Astrocyte (in vitro differentiated cells and primary cell): ENCODE data around the gene CACNA2D1. TPM values are rescaled to one million over a fixed set of nuclear protein-coding genes. Genes with fewer than 3 reads are reported as not detected.

Source experiments
- DNase-seq: peaks from one replicate; pipeline ENCODE4 v3.0.0-alpha.2; 2010; ENCODE audit warnings: low read depth
- FAIRE-seq: peaks from 2 replicates; lab custom pipeline; 2011; peaks lifted over from hg19 to GRCh38; lab: Jason Lieb, UNC
- H2AFZ ChIP-seq: 2 replicates; pipeline ENCODE4 v1.6.0; 2012; ENCODE audit warnings: low read depth, low read length, inconsistent platforms
- H3K27ac ChIP-seq: 2 replicates; pipeline ENCODE4 v1.5.1; 2011; ENCODE audit warnings: low read depth, low read length, inconsistent platforms
- H3K27me3 ChIP-seq: 2 replicates; pipeline ENCODE4 v1.6.0; 2011; ENCODE audit warnings: low read length, inconsistent platforms; ENCODE audit not compliant: insufficient read depth
- H3K36me3 ChIP-seq: 2 replicates; pipeline ENCODE4 v1.5.1; 2011; ENCODE audit warnings: low read length, inconsistent platforms; ENCODE audit not compliant: insufficient read depth
- H3K4me1 ChIP-seq: 2 replicates; pipeline ENCODE4 v1.5.1; 2011; ENCODE audit warnings: low read length, inconsistent platforms; ENCODE audit not compliant: insufficient read depth
- H3K4me2 ChIP-seq: 2 replicates; pipeline ENCODE4 v1.6.0; 2012; ENCODE audit warnings: low read length, inconsistent platforms
- H3K4me3 ChIP-seq: 2 replicates; pipeline ENCODE4 v1.5.1; 2011; ENCODE audit warnings: low read depth, mild to moderate bottlenecking, low read length, inconsistent platforms; ENCODE audit not compliant: insufficient read depth
- H3K79me2 ChIP-seq: 2 replicates; pipeline ENCODE4 v1.6.0; 2012; ENCODE audit warnings: mild to moderate bottlenecking, low read length, inconsistent platforms; ENCODE audit not compliant: insufficient read depth
- H3K9ac ChIP-seq: 2 replicates; pipeline ENCODE4 v1.6.0; 2012; ENCODE audit warnings: mild to moderate bottlenecking, low read length, inconsistent platforms
- H3K9me3 ChIP-seq: 2 replicates; pipeline ENCODE4 v1.5.1; 2012; ENCODE audit warnings: low read depth, mild to moderate bottlenecking, low read length, inconsistent platforms; ENCODE audit not compliant: insufficient read depth
- H4K20me1 ChIP-seq: 2 replicates; pipeline ENCODE4 v1.6.0; 2012; ENCODE audit warnings: low read length, inconsistent platforms; ENCODE audit not compliant: insufficient read depth
- H3K27ac Mint-ChIP-seq: one replicate; pipeline ENCODE4 v1.8.0; 2021; ENCODE audit warnings: mild to moderate bottlenecking, mixed read lengths; ENCODE audit not compliant: unreplicated experiment
- H3K27me3 Mint-ChIP-seq: one replicate; pipeline ENCODE4 v1.8.0; 2021; ENCODE audit warnings: low read depth, mixed read lengths; ENCODE audit not compliant: unreplicated experiment
- H3K36me3 Mint-ChIP-seq: one replicate; pipeline ENCODE4 v1.8.0; 2021; ENCODE audit warnings: low read depth, mixed read lengths; ENCODE audit not compliant: unreplicated experiment
- H3K4me1 Mint-ChIP-seq: one replicate; pipeline ENCODE4 v1.8.0; 2021; ENCODE audit warnings: low read depth, mixed read lengths; ENCODE audit not compliant: unreplicated experiment
- H3K4me3 Mint-ChIP-seq: one replicate; pipeline ENCODE4 v1.8.0; 2021; ENCODE audit warnings: mild to moderate bottlenecking, moderate library complexity, mixed read lengths; ENCODE audit not compliant: unreplicated experiment
- H3K9me3 Mint-ChIP-seq: one replicate; pipeline ENCODE4 v1.8.0; 2021; ENCODE audit warnings: mild to moderate bottlenecking, mixed read lengths; ENCODE audit not compliant: unreplicated experiment
- CTCF ChIP-seq: IDR thresholded peaks from 2 replicates; pipeline ENCODE4 v1.5.1; 2011; ENCODE audit warnings: low read depth, mild to moderate bottlenecking, inconsistent platforms, low read length, moderate library complexity; ENCODE audit not compliant: insufficient read depth
- EZH2 ChIP-seq: IDR thresholded peaks from 2 replicates; pipeline ENCODE4 v1.6.1; 2012; ENCODE audit warnings: mild to moderate bottlenecking, low read length, inconsistent platforms; ENCODE audit not compliant: insufficient read depth
- total RNA-seq: library from RNA; stranded (reverse); gene quantifications from 2 replicates; pipeline ENCODE4 v1.2.1, GENCODE V29; 2021

Gene CACNA2D1
- total RNA-seq, 1 donor from 2014 or later: 53.4 TPM

GRCh38 chr7:82345886-82346285 lies 97.7 kb downstream of the CACNA2D1 start:
- Histone ChIP-seq H3K9ac (no peak overlapping the region), H3K9me3 (no peaks in the 10 kb centered on the region), H3K27me3 (no peaks in the 10 kb centered on the region), H4K20me1 (no peaks in the 10 kb centered on the region), H3K79me2 (no peaks in the 10 kb centered on the region), H3K27ac (no peak overlapping the region), H3K4me1 (no peaks in the 10 kb centered on the region), H3K4me3 (no peak overlapping the region), H3K36me3 (no peaks in the 10 kb centered on the region), H3K4me2 (no peak overlapping the region), H2AFZ (no peak overlapping the region)
- no peak for FAIRE-seq
- H3K27ac Mint-ChIP-seq: no peak overlapping the region
- H3K9me3 Mint-ChIP-seq: no peaks in the 10 kb centered on the region
- no peaks in the 10 kb centered on the region for H3K27me3 Mint-ChIP-seq
- H3K4me3 Mint-ChIP-seq: no peak overlapping the region
- no peak for TF ChIP-seq CTCF
- TF ChIP-seq EZH2: no peak
- peaks cover 15% of the 10 kb centered on the region for H3K4me1 Mint-ChIP-seq
- H3K36me3 Mint-ChIP-seq: no peaks in the 10 kb centered on the region
- DNase-seq: no peak

DNA sequence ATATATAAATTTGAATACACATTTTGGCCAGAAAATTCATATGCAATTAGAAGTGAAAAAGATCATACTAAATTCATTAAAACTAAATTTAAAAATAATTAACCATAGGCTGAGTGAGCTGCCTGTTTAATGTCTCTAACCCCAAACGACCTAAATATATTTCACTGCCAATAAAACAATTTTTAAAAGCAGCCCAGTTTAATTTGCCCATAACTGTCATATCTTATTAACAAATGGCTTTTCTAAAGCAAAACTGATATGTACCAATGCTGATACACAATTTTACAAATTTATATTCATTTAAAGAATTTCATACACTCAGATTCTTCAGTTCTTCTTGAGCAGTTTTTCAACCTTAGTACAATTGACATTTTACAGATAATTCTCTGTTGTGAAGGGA lies 99.9 kb downstream of the CACNA2D1 start:
- Histone ChIP-seq H3K79me2 (no peaks in the 10 kb centered on the region), H3K9me3 (no peaks in the 10 kb centered on the region), H3K4me2 (no peak overlapping the region), H3K27ac (no peak overlapping the region), H3K4me3 (no peak overlapping the region), H3K9ac (no peak overlapping the region), H3K27me3 (no peaks in the 10 kb centered on the region), H2AFZ (no peak overlapping the region), H3K36me3 (no peaks in the 10 kb centered on the region), H4K20me1 (no peaks in the 10 kb centered on the region), H3K4me1 (no peaks in the 10 kb centered on the region)
- peaks cover 18% of the 10 kb centered on the region for H3K4me1 Mint-ChIP-seq
- H3K9me3 Mint-ChIP-seq: peaks cover 2% of the 10 kb centered on the region
- FAIRE-seq (no peak), DNase-seq (no peak)
- no peak overlapping the region for H3K27ac Mint-ChIP-seq
- TF ChIP-seq CTCF (no peak), EZH2 (no peak)
- no peak overlapping the region for H3K4me3 Mint-ChIP-seq
- peaks cover 2% of the 10 kb centered on the region for H3K36me3 Mint-ChIP-seq
- H3K27me3 Mint-ChIP-seq: no peaks in the 10 kb centered on the region

DNA sequence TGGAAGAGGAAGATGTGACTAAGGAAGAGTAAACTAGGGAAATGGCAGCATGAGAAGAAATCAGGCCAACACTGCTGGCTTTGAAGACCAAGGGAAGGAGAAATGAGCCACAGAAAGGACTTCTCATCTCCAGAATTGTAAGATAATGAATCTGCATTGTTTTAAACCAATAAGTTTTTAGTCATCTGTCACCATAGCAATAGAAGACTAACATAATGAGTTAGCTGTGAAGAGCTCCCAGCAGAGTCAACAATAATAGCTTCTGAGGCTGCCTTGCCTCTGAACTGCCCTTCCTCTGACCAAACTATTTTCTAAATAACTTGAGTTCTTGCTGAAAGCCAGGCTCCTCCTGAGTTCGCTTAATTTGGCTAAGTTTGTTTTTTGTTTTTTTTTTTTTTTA lies 103.6 kb downstream of the CACNA2D1 start:
- Mint-ChIP-seq H3K9me3 (peaks cover 2% of the 10 kb centered on the region), H3K27me3 (no peaks in the 10 kb centered on the region), H3K27ac (no peak overlapping the region), H3K4me3 (no peak overlapping the region), H3K4me1 (peaks cover 3% of the 10 kb centered on the region), H3K36me3 (peaks cover 2% of the 10 kb centered on the region)
- Histone ChIP-seq H3K27ac (no peak overlapping the region), H2AFZ (no peak overlapping the region), H3K27me3 (no peaks in the 10 kb centered on the region), H3K9ac (no peak overlapping the region), H3K36me3 (no peaks in the 10 kb centered on the region), H4K20me1 (peaks cover 4% of the 10 kb centered on the region), H3K4me3 (no peak overlapping the region), H3K9me3 (no peaks in the 10 kb centered on the region), H3K4me1 (no peaks in the 10 kb centered on the region), H3K4me2 (no peak overlapping the region), H3K79me2 (no peaks in the 10 kb centered on the region)
- no peak for FAIRE-seq
- no peak for TF ChIP-seq EZH2
- TF ChIP-seq CTCF: no peak
- no peak for DNase-seq
